ENCODE measurements around the gene FOXO3.

Gene FOXO3

GRCh38 chr6:108576709-108577108 is 16.0 kb downstream of the FOXO3 start:
- no peak for DNase-seq

DNA sequence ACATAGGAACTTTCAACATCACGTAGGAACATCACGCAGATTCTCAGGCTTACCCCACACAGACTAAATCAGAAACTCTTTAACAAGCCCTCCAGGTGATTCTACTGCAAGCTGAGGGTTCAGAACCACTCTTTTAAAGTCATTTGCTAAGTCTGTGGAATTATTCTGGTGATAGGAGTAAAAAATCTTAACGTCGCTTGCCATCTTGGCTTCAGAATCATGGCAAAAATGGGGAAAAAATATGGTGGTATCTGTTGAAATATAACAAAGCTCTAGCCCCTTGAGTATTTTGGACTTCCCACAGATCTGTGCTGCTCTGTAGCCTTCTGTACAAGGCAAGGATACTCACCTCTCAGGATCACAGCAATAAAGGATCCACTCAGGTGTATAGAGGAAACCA is 17.4 kb downstream of the FOXO3 start:
- DNase-seq = no peak

- no peak for DNase-seq
These were observed 18.0 kb downstream of the FOXO3 start for GRCh38 chr6:108578595-108579327.

DNA sequence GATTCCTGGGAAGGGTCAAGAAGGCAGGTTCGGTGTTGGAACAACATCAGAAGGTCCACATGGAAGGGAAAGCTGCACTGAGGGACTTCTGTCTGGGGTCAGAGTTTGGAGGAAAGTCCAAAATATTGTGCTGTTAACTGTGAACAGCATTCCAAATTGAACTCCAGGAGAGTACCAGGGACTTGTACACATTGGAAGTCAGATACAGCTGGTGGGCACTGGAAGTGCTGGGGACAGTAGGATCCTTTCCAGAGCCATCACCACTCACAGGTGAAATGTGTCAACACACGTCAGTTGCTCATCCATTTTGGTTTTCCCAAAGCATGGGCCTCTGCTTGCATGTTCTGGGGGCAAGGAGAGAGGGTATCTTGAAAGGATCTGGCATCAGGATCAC is 18.6 kb downstream of the FOXO3 start:
- DNase-seq = no peak

- no peak for DNase-seq
These were observed 19.9 kb downstream of the FOXO3 start for GRCh38 chr6:108580646-108581045.

- DNase-seq = no peak
These were observed 20.7 kb downstream of the FOXO3 start for GRCh38 chr6:108581237-108581931.

- DNase-seq = no peak
These were observed 21.3 kb downstream of the FOXO3 start for GRCh38 chr6:108581932-108582475.

- no peak for DNase-seq
These were observed 21.9 kb downstream of the FOXO3 start for GRCh38 chr6:108582618-108583017.

- DNase-seq = no peak
These were observed 23.6 kb downstream of the FOXO3 start for GRCh38 chr6:108584323-108584722.

DNA sequence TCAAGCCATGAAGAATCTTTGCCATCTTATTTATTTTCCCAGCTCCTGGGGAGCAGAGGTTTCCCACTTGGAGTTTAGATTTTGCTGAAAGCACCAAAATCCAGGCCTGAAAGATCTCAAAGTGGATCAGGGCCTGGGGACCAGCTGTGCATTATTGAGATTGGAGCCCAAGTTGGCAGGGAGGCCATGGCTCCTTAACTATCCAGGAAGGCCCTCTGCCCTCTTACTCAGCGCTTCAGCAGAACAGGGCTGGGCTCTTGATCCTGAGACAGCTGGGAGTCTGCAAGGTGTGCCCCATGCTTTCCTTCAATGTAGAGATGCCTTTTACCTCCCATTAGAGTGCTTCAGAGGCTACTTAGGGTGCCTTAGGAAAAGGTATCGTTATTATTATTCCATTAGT is 24.6 kb downstream of the FOXO3 start:
- no peak for DNase-seq

DNA sequence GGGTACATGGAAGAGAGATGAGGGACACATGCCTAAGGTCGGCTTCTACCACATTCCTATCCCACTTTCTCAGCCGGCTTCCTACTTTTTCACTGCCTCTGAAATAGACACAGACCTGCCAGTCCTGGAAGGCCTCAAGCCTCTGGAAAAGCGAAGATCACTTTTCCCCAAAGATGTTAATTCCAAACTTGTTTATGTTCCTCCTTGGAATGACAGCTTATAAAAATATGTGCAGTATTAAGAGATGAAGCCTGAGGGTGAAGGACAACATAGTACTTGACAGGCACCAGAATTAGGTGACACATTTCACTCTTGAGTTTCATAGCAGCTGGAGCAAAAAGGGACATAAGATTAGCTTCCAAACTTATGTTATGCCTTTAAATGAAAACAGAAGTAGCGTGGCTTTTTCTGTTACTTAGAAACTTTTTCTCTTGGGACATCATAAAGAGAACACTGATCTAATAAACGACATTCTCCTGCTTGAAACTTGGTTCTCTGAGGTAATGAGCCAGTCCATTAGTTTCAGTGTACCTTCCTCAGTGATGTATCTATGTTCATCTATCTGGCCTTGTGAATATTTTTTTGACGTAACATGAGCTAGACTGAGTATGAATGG is 25.3 kb downstream of the FOXO3 start:
- DNase-seq = no peak

- no peak for DNase-seq
These were observed 26.7 kb downstream of the FOXO3 start for GRCh38 chr6:108587258-108588059.

- DNase-seq = no peak
These were observed 27.9 kb downstream of the FOXO3 start for GRCh38 chr6:108588586-108588985.

DNA sequence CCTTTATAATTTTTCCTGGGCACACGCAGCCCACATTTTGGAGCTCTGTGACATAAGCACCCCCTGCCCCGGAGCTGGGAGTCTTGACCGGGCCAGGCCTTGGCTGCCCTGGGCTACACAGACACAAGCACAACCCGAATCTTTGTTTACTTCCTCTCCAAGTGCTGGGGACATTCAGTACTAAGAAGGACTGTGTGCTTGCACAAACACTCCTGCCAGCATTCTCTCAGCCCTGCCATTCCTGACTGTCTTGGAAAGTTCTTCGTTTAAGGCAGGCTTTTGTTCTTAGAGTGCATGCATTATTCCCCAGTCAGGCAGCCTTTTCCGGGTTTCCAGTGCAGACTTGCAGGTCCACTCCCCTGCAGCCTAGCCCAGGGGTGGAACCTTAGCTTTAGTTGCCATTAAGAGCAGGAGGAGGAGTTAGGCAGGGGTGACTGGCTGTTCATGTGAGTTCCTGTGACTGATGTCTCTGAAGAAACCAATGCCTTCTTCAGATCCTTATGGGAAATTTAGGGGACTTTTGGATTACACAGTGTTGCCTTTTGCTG is 28.6 kb downstream of the FOXO3 start:
- peak; percentile 22 for DNase-seq

DNA sequence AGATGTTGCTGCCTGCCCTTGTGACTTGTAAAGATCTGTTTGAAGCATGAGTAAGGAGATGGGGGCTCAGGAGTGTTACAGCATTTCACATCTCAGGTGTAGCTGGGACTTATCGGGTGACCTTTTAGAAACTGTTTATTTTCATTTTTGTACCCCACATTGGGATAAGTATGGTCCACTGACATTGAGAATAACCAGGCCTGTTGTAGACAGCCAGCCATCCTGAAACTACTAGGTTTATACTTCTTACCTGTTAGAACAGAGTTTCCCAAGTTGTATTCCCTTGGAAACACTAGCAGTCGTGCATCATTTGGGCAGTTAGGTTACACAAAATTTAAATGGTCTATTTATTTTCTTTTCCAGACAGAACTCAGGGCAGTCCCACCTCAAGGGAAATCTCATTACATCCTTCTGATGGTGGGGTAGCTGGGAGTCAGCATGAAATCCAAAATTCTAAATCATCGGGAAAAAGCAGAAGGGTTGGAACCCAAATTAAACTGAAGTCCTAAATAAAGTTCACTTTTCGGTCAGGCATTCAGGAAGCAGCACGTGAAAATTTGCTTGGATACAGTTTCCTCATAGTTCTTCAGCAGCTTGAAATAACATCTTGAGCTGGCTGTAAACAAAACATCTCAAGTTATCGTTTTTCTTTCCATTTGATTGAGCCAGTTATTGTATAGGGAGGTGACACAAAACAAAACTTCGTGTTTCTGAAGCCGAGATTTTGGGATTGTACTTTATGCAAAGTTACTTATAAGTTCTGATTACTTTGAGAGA is 30.5 kb downstream of the FOXO3 start:
- DNase-seq = no peak

- peak; percentile 51 for DNase-seq
These were observed 31.9 kb downstream of the FOXO3 start for GRCh38 chr6:108592371-108593337.

DNA sequence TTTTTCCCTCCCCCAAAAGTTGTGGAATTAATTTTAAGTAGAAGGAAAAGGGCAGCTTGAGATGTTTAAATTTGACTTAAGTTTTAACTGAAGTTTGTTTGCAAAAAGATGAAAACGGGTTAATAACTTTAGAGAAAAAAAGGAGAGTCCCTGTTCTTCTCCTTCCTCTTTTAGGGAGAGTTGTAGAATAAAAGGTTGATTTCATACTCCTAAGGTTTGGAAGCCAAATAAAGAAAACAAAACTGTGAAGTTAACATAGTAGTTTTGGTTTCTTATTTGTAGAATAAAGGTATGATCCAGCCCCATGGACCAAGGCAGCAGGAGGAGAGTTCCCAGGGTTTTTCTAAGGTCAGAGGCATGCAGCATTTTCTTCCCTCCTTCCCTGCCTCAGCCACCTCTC is 33.4 kb downstream of the FOXO3 start:
- no peak for DNase-seq

GRCh38 chr6:108594640-108595039 is 33.9 kb downstream of the FOXO3 start:
- DNase-seq = no peak

GRCh38 chr6:108596956-108597355 is 36.2 kb downstream of the FOXO3 start:
- peak; percentile 18 for DNase-seq

- DNase-seq = no peak
These were observed 37.0 kb downstream of the FOXO3 start for GRCh38 chr6:108597572-108598304.
